ENCODE results near the gene KRTAP8-1.

KRTAP8-1 gene

GRCh38 chr21:30813174-30813573 is at the start of gene KRTAP8-1:
Gene KRTAP8-1, minus strand, starts transcription at chr21:30813274. Its CDS starts 54 bp downstream, at chr21:30813220.
- DNase-seq, result no peak

- DNase-seq, result no peak
These were observed 34.8 kb upstream of the KRTAP8-1 start for GRCh38 chr21:30847627-30848500.

- DNase-seq, result no peak
These were observed 29.9 kb upstream of the KRTAP8-1 start for GRCh38 chr21:30842990-30843389.

GRCh38 chr21:30839304-30839703 is 26.2 kb upstream of the KRTAP8-1 start:
- DNase-seq, result peak; percentile 1 to 3

GRCh38 chr21:30838536-30838935 is 25.5 kb upstream of the KRTAP8-1 start:
- DNase-seq, result no peak

- peak in 1 of 2 donors; percentile 19 for DNase-seq
These were observed 18.2 kb upstream of the KRTAP8-1 start for GRCh38 chr21:30831194-30831765.

GRCh38 chr21:30829659-30830058 is 16.6 kb upstream of the KRTAP8-1 start, which contains the start of gene KRTAP7-1:
Gene KRTAP7-1, minus strand, starts transcription at chr21:30829759. Its CDS starts 61 bp downstream, at chr21:30829698.
- no peak for DNase-seq

GRCh38 chr21:30818837-30819610 is 6.0 kb upstream of the KRTAP8-1 start:
- DNase-seq, result no peak

- no peak for DNase-seq
These were observed 12.5 kb downstream of the KRTAP8-1 start for GRCh38 chr21:30800605-30801004.

GRCh38 chr21:30793581-30794314 is 19.3 kb downstream of the KRTAP8-1 start:
- no peak for DNase-seq

- no peak for DNase-seq
These were observed 33.8 kb downstream of the KRTAP8-1 start for GRCh38 chr21:30779249-30779648.

- DNase-seq, result no peak
These were observed 43.2 kb downstream of the KRTAP8-1 start for GRCh38 chr21:30769724-30770431.

All from activated CD4-positive, alpha-beta T cell treated with anti-CD3 and anti-CD28 coated beads for 4 hours (primary cell).